Fibroblast of skin of right biceps (primary cell): Measurements from ENCODE around the gene MBD3L2.
A peak's percentile ranks its signal among the peaks of the same experiment; 100 is the strongest.
"Not testable (repeated sequence)": the region's sequence is repeated elsewhere in the genome, so short reads cannot be mapped to it uniquely, and the experiment has no call there.

Source experiments
- DNase-seq: peaks from one replicate; pipeline ENCODE4 v3.0.0-alpha.2; 2013

The MBD3L2 gene

DNA sequence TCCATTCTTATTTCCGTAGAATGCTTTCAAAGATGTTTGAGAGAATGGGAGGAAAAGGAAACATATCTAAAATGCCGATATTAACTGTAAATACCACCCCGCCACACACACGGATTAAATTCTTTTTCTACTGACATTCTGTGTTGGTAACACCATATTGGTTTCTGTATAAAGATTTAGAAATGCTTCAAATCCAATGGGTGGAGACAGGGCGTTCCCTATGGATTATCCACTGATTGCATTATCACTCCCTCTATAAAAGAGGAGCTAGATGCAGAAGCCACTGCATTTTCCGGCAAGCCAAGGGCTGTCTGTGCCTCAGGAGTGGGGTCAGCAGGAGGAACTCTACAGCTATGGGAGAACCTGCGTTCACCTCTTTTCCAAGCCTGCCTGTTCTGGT, at the start of gene MBD3L2:
MBD3L2 (plus strand) TSS at position 301 of the 400 bp plus-strand sequence; CDS start at position 354, 53 bp downstream.
- DNase-seq = not testable (repeated sequence)

- DNase-seq = no peak
These were observed 49.2 kb upstream of the MBD3L2 start for GRCh38 chr19:6999933-7000332.

DNA sequence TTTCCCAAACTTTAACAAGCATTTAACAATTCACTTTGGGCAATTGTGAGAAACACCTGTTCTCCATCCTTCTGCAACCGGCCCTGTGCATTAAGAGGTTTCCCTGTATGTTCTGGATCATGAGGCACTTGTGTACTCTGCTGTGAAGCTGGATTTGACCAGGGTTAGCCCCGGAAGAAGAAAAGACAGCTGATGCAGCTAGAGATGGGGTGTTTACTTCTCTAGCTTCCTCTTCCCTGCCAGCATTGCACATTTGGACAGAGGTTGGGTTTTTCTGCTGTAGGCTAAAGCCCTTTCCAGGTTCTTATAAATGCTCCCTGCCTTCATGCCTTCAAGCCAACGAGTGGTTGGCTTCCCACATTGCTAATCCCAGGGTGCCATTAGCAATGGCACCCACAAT, 48.8 kb upstream of the MBD3L2 start:
- DNase-seq = no peak

GRCh38 chr19:7000816-7001215, 48.3 kb upstream of the MBD3L2 start:
- no peak for DNase-seq

DNA sequence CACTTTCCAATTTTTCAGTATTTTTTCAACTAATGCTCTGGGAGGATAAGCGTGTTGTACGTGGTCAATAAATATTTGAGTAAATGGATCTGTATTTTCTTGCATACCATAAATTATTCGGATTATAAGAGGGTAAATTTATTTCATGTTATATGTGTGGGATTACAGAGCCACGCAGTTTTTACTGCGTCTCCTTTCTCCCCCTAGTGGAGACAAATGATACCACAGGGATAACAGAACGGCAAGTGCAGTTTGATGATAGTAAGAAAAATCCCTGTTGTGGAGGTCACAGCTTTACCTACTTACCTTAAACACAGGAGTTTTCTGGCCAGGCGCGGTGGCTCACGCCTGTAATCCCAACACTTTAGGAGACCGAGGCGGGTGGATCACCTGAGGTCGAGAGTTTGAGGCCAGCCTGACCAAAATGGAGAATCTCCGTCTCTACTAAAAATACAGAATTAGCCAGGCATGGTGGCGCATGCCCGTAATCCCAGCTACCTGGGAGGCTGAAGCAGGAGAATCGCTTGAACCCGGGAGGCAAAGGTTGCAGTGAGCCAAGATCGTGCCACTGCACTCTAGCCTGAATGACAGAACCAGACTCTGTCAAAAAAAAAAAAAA, 44.7 kb upstream of the MBD3L2 start:
- peak; percentile 2 for DNase-seq

- no peak for DNase-seq
These were observed 42.9 kb upstream of the MBD3L2 start for GRCh38 chr19:7006135-7006704.

- no peak for DNase-seq
These were observed 41.3 kb upstream of the MBD3L2 start for GRCh38 chr19:7007859-7008258.

DNA sequence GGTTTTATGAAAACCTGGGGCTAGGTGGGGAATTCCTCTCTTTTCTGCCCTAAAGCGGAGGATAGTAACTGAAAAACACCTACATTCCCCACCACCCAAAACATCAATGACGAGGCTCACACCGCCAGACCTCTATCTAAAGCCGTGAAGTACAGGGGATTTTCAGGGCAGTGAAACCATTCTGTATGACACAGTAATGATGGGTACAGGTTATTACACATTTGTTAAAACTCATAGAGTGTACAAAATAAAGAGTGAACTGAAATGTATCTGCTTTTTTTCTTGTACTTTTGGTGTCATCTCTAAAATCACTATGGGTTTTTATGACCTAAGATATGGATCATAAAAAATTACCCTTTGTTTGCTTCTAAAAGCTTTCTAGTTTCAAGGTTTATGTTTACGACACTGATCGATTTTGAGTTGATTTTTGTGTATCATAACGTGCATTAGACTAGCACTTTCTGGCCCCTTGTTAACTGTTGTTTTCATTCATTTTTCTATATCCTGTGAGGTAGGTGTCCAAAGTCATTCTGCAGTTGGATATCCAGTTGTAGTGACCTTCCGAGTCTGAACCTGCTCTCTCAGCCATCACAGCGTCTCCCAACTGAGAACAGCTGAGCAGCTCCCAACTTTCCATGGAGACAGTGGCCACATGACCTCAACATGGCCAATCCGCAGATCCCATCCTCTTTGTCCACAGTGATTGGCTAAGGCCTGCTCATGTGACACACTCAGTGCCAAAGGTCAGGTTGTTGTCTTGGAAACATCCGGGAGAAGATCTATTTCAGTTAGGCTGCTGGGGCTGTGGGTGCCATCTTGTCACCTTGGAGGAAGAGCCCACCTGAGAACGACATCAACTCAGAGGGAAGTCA, 38.2 kb upstream of the MBD3L2 start:
- DNase-seq = no peak

DNA sequence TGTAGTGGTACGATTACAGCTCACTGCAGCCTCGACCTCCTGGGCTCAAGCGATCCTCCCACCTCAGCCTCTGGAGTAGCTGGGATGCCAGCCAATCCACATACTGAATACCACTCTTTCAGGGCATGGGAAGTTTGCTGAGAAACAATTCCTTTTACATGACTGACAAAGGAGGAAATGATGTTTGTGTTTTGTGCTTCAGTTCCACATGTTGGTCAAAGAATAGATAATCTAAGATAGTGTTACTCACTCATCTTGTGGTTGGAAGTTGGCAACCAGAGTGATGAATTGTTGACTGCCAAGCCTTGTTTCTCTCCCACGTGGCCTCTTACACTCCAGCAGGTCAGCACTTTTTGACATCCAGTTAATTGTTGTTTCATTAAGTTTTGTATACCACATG, 35.4 kb upstream of the MBD3L2 start:
- no peak for DNase-seq

- DNase-seq = no peak
These were observed 30.3 kb upstream of the MBD3L2 start for GRCh38 chr19:7018828-7019227.

- not testable (repeated sequence) for DNase-seq
These were observed 27.8 kb upstream of the MBD3L2 start, which contains the start of gene MBD3L2B for GRCh38 chr19:7021331-7021730. Gene MBD3L2B, minus strand, starts transcription at chr19:7021431. Its CDS starts 34 bp downstream, at chr19:7021397.

DNA sequence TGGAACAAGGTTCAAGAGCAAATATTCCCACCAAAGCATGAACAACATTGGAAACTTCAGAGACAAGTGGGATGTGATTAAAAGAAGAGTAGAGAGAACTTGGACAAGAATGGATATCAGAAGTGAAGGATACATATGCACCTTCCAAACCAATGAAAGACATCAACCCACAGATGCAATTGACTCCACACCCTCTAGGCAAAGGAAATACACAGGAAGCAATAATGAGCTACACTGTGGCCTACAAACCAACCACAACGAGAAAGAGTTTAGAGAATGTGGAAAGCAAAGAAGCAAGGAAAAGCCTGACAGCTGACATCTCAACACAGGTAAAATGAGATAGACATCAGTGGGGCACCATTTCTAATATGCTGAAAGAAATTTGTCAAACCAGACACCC, 20.3 kb upstream of the MBD3L2 start:
- not testable (repeated sequence) for DNase-seq

DNA sequence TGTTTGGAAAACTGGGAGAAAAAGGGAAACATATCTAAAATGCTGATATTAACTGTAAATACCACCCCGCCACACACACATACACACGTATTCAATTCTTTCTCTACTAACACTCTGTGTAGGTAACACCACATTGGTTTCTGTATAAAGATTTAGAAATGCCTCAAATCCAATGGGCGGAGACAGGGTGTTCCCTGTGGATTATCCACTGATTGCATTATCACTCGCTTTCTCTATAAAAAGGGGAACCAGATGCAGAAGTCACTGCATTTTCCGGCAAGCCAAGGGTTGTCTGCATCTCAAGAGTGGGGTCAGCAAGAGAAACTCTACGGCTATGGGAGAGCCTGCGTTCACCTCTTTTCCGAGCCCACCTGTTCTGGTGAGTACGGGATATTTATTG, 18.8 kb upstream of the MBD3L2 start, which contains the start of gene MBD3L5:
MBD3L5 (plus strand) TSS at position 301 of the 400 bp plus-strand sequence; CDS start at position 335, 34 bp downstream.
- DNase-seq = not testable (repeated sequence)

DNA sequence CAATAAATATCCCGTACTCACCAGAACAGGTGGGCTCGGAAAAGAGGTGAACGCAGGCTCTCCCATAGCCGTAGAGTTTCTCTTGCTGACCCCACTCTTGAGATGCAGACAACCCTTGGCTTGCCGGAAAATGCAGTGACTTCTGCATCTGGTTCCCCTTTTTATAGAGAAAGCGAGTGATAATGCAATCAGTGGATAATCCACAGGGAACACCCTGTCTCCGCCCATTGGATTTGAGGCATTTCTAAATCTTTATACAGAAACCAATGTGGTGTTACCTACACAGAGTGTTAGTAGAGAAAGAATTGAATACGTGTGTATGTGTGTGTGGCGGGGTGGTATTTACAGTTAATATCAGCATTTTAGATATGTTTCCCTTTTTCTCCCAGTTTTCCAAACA, 9.0 kb upstream of the MBD3L2 start, which contains the start of gene MBD3L4:
MBD3L4 (minus strand) TSS at position 101 of the 400 bp plus-strand sequence; CDS start at position 66, 35 bp downstream.
- not testable (repeated sequence) for DNase-seq

GRCh38 chr19:7041563-7041962, 7.6 kb upstream of the MBD3L2 start:
- not testable (repeated sequence) for DNase-seq

DNA sequence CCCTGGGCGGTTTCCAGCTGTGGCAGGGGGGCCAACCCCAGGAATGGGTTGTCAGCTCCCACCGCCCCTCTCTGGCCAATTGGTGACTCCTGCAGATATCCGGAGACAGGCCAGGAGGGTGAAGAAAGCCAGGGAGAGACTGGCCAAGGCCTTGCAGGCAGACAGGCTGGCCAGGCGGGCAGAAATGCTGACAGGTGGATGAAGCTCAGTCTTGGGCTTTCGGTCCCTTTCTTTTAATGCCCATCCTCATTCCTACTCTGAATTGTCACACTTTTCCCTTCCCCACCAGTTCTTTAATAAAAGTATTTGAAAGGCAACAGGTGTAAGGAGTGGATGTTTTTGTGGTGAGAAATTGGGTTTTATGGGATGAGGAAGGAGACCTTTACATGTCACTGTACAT, 2.3 kb downstream of the MBD3L2 start:
- not testable (repeated sequence) for DNase-seq

- not testable (repeated sequence) for DNase-seq
These were observed 3.8 kb downstream of the MBD3L2 start for GRCh38 chr19:7052896-7053295.

DNA sequence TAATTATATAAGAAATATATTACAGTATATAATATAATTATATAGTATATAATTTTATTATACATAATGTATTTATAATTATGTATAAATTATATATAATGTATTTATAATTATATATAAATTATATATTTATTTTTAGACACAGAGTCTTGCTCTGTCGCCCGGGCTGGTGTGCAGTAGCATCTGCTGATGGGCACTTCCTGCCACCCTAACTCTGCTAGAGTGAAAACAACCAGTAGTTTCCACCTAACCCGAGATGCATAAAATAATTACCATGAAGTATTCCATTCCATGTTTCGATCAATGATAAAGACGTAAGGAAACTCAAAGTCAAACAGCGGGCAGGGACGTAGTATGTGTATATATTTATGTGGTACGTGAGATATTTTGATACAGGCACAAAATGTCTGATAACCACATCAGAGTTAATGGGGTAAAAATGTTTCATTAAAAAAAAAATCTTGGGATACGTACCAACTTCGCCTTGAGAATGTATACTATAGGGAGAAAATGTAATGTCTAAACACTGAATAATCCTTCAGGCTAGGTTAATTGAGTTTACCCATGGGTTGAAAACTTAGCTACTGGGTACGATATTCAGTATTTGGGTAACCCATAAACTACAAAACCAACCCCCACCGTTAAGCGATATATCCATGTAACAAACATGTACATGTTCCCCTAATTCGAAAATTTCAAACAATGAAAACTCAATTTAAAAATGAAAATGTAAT, 5.7 kb downstream of the MBD3L2 start:
- DNase-seq = not testable (repeated sequence)

GRCh38 chr19:7055679-7056078, 6.6 kb downstream of the MBD3L2 start:
- not testable (repeated sequence) for DNase-seq

GRCh38 chr19:7056371-7056770, 7.2 kb downstream of the MBD3L2 start:
- not testable (repeated sequence) for DNase-seq

DNA sequence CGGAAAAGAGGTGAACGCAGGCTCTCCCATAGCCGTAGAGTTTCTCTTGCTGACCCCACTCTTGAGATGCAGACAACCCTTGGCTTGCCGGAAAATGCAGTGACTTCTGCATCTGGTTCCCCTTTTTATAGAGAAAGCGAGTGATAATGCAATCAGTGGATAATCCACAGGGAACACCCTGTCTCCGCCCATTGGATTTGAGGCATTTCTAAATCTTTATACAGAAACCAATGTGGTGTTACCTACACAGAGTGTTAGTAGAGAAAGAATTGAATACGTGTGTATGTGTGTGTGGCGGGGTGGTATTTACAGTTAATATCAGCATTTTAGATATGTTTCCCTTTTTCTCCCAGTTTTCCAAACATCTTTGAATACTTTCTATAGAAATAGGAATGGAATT, 9.5 kb downstream of the MBD3L2 start, which contains the start of gene MBD3L3:
MBD3L3 (minus strand) TSS at position 101 of the 400 bp plus-strand sequence; CDS start at position 30, 71 bp downstream.
- not testable (repeated sequence) for DNase-seq

GRCh38 chr19:7059977-7060376, 10.9 kb downstream of the MBD3L2 start:
- DNase-seq = not testable (repeated sequence)
